Measurements from ENCODE around the gene CYP46A1. TPM values are rescaled to one million over a fixed set of nuclear protein-coding genes. Genes with fewer than 3 reads are reported as not detected.

The CYP46A1 gene
- total RNA-seq, 3 donors from 2014 or later (not counting 1 experiment from before 2014, with no cell fraction given) = 0.09 to 0.45 (median 0.09) TPM

GRCh38 chr14:99741227-99741976 is 57.3 kb downstream of the CYP46A1 start:
- Mint-ChIP-seq H3K27ac (no peak overlapping the region), H3K36me3 (no peaks in the 10 kb centered on the region), H3K4me1 (no peaks in the 10 kb centered on the region), H3K4me3 (no peak overlapping the region), H3K9me3 (no peaks in the 10 kb centered on the region), H3K27me3 (ENCODE audit: low read depth in 2 of 2) (peaks cover 21 to 41% of the 10 kb centered on the region in 2 donors)
- no peaks in the 10 kb centered on the region for H3K36me3 ChIP-seq (ENCODE audit: control insufficient read depth, insufficient read depth, low read length)
- no peak for TF ChIP-seq CTCF (IDR thresholded peaks at IDR 0.05)
- no peak for ATAC-seq
- H3K27ac ChIP-seq (ENCODE audit: low read length) = no peak overlapping the region
- intact Hi-C loops (cut with micrococcal nuclease) = no loop called here
- H3K9me3 ChIP-seq (ENCODE audit: control insufficient read depth, insufficient read depth, low read length) = no peaks in the 10 kb centered on the region
- H3K4me3 ChIP-seq (ENCODE audit: low read length) = no peak overlapping the region
- no peaks in the 10 kb centered on the region for H3K4me1 ChIP-seq (ENCODE audit: control insufficient read depth, insufficient read depth, low read length)
- H3K27me3 ChIP-seq (ENCODE audit: control insufficient read depth, insufficient read depth, low read length) = peaks cover 5% of the 10 kb centered on the region
- WGBS (ENCODE audit: insufficient coverage) = 86% methylated on average over 14 of the region's 14 CpGs
- DNase-seq = no peak

- Histone ChIP-seq H3K4me3 (ENCODE audit: low read length) (no peak overlapping the region), H3K4me1 (ENCODE audit: control insufficient read depth, insufficient read depth, low read length) (no peaks in the 10 kb centered on the region), H3K27me3 (ENCODE audit: control insufficient read depth, insufficient read depth, low read length) (peaks cover 4% of the 10 kb centered on the region), H3K9me3 (ENCODE audit: control insufficient read depth, insufficient read depth, low read length) (no peaks in the 10 kb centered on the region), H3K36me3 (ENCODE audit: control insufficient read depth, insufficient read depth, low read length) (no peaks in the 10 kb centered on the region), H3K27ac (ENCODE audit: low read length) (no peak overlapping the region)
- no peaks in the 10 kb centered on the region for H3K4me1 Mint-ChIP-seq
- H3K4me3 Mint-ChIP-seq = no peak overlapping the region
- ATAC-seq (no peak), DNase-seq (no peak)
- H3K27me3 Mint-ChIP-seq (ENCODE audit: low read depth in 2 of 2) = peaks cover 19 to 34% of the 10 kb centered on the region in 2 donors
- no peaks in the 10 kb centered on the region for H3K36me3 Mint-ChIP-seq
- intact Hi-C loops (cut with micrococcal nuclease) = no loop called here
- no peak overlapping the region for H3K27ac Mint-ChIP-seq
- no peak for TF ChIP-seq CTCF (IDR thresholded peaks at IDR 0.05)
- H3K9me3 Mint-ChIP-seq = no peaks in the 10 kb centered on the region
- 87% methylated on average over 3 of the region's 3 CpGs for WGBS (ENCODE audit: insufficient coverage)
These were observed 58.0 kb downstream of the CYP46A1 start for GRCh38 chr14:99742074-99742473.

DNA sequence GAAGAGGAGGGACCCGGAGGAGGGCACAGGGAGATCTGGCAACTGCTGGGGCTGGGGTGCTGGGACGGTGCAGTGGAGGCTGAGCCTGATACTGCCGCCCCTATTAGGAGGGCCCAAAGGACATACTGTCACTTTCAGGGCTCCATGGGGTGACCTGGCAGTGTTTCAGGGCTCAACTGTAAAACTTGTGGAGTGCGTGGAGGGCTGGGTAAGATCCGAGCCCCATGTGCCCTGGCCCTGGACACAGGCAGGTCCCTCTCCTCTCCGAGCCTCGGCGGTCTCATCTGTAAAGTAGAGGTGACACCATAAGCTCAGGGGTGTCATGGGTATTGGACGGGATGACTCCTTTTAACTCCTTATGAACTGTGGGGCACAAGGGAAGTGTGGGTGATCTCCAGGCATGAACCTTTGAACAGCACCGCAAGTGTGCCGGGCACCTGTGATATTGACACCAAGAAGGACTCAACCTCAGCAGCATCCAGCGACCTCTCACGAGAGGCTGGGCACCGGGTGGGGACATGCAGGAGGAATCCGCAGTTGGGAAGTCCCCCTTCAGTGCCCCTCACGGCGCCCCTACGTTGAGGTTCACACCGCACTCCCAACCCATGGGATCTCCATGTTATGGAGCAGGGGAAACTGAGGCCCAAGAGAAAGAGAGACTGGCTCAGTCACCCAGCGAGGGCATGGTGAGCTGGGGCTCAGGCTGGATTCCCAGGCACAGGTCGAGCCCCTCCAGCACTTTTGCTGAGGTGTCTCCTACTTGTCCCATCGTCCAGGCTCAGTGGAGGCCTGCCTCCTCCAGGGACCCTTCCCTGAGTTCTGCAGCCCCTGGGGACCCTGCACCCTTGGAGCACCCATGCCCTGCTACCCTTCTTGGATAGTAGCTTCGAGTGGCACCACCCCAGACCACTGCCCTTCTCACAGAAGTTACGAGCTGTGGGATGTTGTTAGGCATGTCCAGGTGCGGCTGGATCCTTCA is 58.7 kb downstream of the CYP46A1 start:
- no peak for TF ChIP-seq CTCF (IDR thresholded peaks at IDR 0.05)
- 89% methylated on average over 25 of the region's 25 CpGs for WGBS (ENCODE audit: insufficient coverage)

More for the DNA sequence above, 58.7 kb downstream of the CYP46A1 start:
- H3K27ac Mint-ChIP-seq = no peak overlapping the region
- no peaks in the 10 kb centered on the region for H3K9me3 Mint-ChIP-seq
- no peaks in the 10 kb centered on the region for H3K36me3 Mint-ChIP-seq
- Histone ChIP-seq H3K36me3 (ENCODE audit: control insufficient read depth, insufficient read depth, low read length) (no peaks in the 10 kb centered on the region), H3K4me3 (ENCODE audit: low read length) (no peak overlapping the region), H3K9me3 (ENCODE audit: control insufficient read depth, insufficient read depth, low read length) (no peaks in the 10 kb centered on the region), H3K27ac (ENCODE audit: low read length) (no peak overlapping the region), H3K27me3 (ENCODE audit: control insufficient read depth, insufficient read depth, low read length) (no peaks in the 10 kb centered on the region), H3K4me1 (ENCODE audit: control insufficient read depth, insufficient read depth, low read length) (no peaks in the 10 kb centered on the region)
- ATAC-seq (no peak), DNase-seq (no peak)
- intact Hi-C loops (cut with micrococcal nuclease) = no loop called here
- H3K4me3 Mint-ChIP-seq = no peak overlapping the region
- H3K27me3 Mint-ChIP-seq (ENCODE audit: low read depth in 2 of 2) = peaks cover 25 to 30% of the 10 kb centered on the region in 2 donors
- no peaks in the 10 kb centered on the region for H3K4me1 Mint-ChIP-seq
